GM23248 (cell line): ENCODE data around the gene FAM204A.

Experiments used
- EZH2 ChIP-seq: fragments of 200-600 bp; sonication (generic); IDR thresholded peaks from 2 replicates; pipeline ENCODE4 v1.6.1; 2018; ENCODE audit warnings: antibody characterized with exemption, mild to moderate bottlenecking; ENCODE audit not compliant: insufficient read depth, poor library complexity, severe bottlenecking
- EZH2phosphoT487 ChIP-seq: fragments of 200-600 bp; sonication (generic); IDR thresholded peaks from 2 replicates; pipeline ENCODE4 v1.6.1; 2018; ENCODE audit warnings: antibody characterized with exemption, moderate library complexity, mild to moderate bottlenecking, low read depth; ENCODE audit not compliant: insufficient read depth

DNA sequence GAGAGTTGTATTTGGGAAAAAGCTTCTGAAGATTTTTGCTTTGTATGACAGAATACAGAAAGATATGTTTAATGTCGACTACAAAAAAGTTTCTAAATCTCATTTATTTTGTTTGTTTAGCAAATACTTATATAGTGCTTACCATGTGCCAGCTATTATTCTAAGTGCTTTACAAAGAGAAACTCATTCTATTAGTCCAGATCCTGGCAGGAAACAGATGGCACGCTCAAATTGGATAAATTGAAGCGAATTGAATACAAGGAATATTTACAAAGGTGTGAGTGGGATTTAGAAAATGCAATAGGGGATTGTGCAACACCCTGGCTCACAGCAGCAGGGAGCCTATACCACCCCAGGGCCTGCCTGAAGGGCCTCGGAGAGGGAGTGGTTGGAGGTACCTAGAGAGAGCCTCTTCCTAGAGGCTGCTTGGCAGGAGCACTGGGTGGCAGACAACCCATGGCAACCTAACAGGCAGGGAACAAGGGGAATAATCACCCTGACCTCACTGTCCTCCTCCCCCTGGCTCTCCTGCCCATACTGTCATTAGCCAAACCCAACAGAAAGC, 27.6 kb upstream of the FAM204A start:
- TF ChIP-seq EZH2: no peak
- TF ChIP-seq EZH2phosphoT487: no peak
